ENCODE data around the gene INPP5D. TPM values are rescaled to one million over a fixed set of nuclear protein-coding genes. Genes with fewer than 3 reads are reported as not detected.
A peak's percentile ranks its signal among the peaks of the same experiment; 100 is the strongest.

The INPP5D gene
- total and polyA plus RNA-seq, 4 experiments from 2014 or later: 29.6 to 127 (median 121) TPM

GRCh38 chr2:233105930-233106329 lies 45.8 kb downstream of the INPP5D start:
- Histone ChIP-seq H3K36me3 (ENCODE audit: insufficient read depth, low read length) (no peaks in the 10 kb centered on the region), H3K27me3 (ENCODE audit: insufficient read depth, low read length) (no peaks in the 10 kb centered on the region), H3K4me3 (ENCODE audit: low read length in 2 of 2) (no peak overlapping the region), H3K4me1 (ENCODE audit: insufficient read depth, low read length) (peaks cover 67% of the 10 kb centered on the region), H3K9me3 (ENCODE audit: control insufficient read depth in 1 of 2, low read length in 2 of 2) (no peaks in the 10 kb centered on the region), H3K27ac (ENCODE audit: low read depth, low read length) (no peak overlapping the region)
- Mint-ChIP-seq H3K27ac (peak overlapping the region; percentile 39 to 85 (median 70)), H3K9me3 (no peaks in the 10 kb centered on the region), H3K4me1 (peaks cover 52 to 85% (median 69%) of the 10 kb centered on the region in 4 donors), H3K4me3 (peak overlapping the region in 1 of 8 donors; percentile 52), H3K27me3 (no peaks in the 10 kb centered on the region), H3K36me3 (peaks cover 21 to 38% of the 10 kb centered on the region in 2 donors)
- POLR2A ChIA-PET (ENCODE audit: partially characterized antibody): no interaction called here
- no peak for DNase-seq
- intact Hi-C loops (cut with micrococcal nuclease): no loop called here
- CTCF ChIA-PET (ENCODE audit: partially characterized antibody): interaction anchor here (3.7 kb wide), 1 partner anchor 52 kb away, joined by 24 read pairs; no protein-coding TSS in a partner anchor

DNA sequence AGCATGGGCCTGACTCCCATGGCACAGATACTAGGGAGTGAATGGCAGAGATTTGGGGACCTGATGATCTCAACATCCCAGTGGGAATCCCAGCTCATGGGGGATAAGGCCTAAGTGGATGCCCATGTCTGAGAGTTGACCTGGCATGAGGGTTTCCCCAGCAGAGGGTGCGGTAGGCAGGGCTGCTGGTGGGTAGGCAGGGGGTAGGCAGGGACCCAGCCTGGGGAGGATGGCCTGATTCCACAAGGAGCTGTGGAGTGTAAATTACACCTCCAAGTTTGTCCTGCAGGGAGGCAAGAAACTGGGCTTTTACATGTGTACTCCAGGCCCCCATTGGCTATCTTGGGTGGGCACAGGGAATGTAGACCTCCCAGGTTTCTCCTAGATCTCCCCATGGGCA lies 46.9 kb downstream of the INPP5D start:
- Histone ChIP-seq H3K4me3 (ENCODE audit: low read length in 2 of 2) (no peak overlapping the region), H3K27ac (ENCODE audit: low read depth, low read length) (no peak overlapping the region), H3K27me3 (ENCODE audit: insufficient read depth, low read length) (no peaks in the 10 kb centered on the region), H3K36me3 (ENCODE audit: insufficient read depth, low read length) (no peaks in the 10 kb centered on the region), H3K4me1 (ENCODE audit: insufficient read depth, low read length) (peaks cover 64% of the 10 kb centered on the region), H3K9me3 (ENCODE audit: control insufficient read depth in 1 of 2, low read length in 2 of 2) (no peaks in the 10 kb centered on the region)
- ChIA-PET CTCF (ENCODE audit: partially characterized antibody) (interaction anchor here (1.3 to 3.7 kb wide), 3 partner anchors 26 to 57 kb away, joined by 3 to 24 read pairs (median 3); no protein-coding TSS in a partner anchor), POLR2A (ENCODE audit: partially characterized antibody) (interaction anchor here (0.8 to 1.4 kb wide), 3 partner anchors 31 to 161 kb away, joined by 3 to 4 read pairs (median 3); no protein-coding TSS in a partner anchor)
- Mint-ChIP-seq H3K9me3 (no peaks in the 10 kb centered on the region), H3K4me1 (peaks cover 53 to 87% (median 68%) of the 10 kb centered on the region in 4 donors), H3K36me3 (peaks cover 19 to 35% of the 10 kb centered on the region in 2 donors), H3K4me3 (peak overlapping the region in 2 of 8 donors; percentile 53 to 66), H3K27ac (peak overlapping the region; percentile 32 to 89 (median 77)), H3K27me3 (no peaks in the 10 kb centered on the region)
- intact Hi-C loops (cut with micrococcal nuclease): no loop called here
- no peak for DNase-seq

- H3K4me3 Mint-ChIP-seq: peak overlapping the region in 3 of 8 donors; percentile 29 to 57 (median 45)
- H3K27ac Mint-ChIP-seq: peak overlapping the region in 5 of 7 donors; percentile 67 to 89 (median 81)
- no peak overlapping the region for H3K27ac ChIP-seq (ENCODE audit: low read depth, low read length)
- H3K36me3 Mint-ChIP-seq: peaks cover 16 to 33% of the 10 kb centered on the region in 2 donors
- no peak for DNase-seq
- ChIA-PET CTCF (ENCODE audit: partially characterized antibody) (interaction anchor here (1.3 to 1.4 kb wide), 2 partner anchors 25 to 57 kb away, joined by 3 read pairs; no protein-coding TSS in a partner anchor), POLR2A (ENCODE audit: partially characterized antibody) (interaction anchor here (1.2 to 2.8 kb wide), 3 partner anchors 32 to 160 kb away, joined by 3 to 14 read pairs (median 4); partner anchors contain the start of gene INPP5D)
- no peaks in the 10 kb centered on the region for H3K27me3 Mint-ChIP-seq
- peaks cover 64% of the 10 kb centered on the region for H3K4me1 ChIP-seq (ENCODE audit: insufficient read depth, low read length)
- H3K9me3 ChIP-seq (ENCODE audit: control insufficient read depth in 1 of 2, low read length in 2 of 2): no peaks in the 10 kb centered on the region
- peaks cover 53 to 87% (median 67%) of the 10 kb centered on the region in 4 donors for H3K4me1 Mint-ChIP-seq
- no peaks in the 10 kb centered on the region for H3K27me3 ChIP-seq (ENCODE audit: insufficient read depth, low read length)
- H3K36me3 ChIP-seq (ENCODE audit: insufficient read depth, low read length): no peaks in the 10 kb centered on the region
- no peak overlapping the region for H3K4me3 ChIP-seq (ENCODE audit: low read length in 2 of 2)
- intact Hi-C loops (cut with micrococcal nuclease): no loop called here
- H3K9me3 Mint-ChIP-seq: no peaks in the 10 kb centered on the region
Measured at GRCh38 chr2:233107831-233108300, 47.7 kb downstream of the INPP5D start.

- Mint-ChIP-seq H3K27me3 (no peaks in the 10 kb centered on the region), H3K4me1 (peaks cover 53 to 90% (median 70%) of the 10 kb centered on the region in 4 donors), H3K9me3 (no peaks in the 10 kb centered on the region), H3K4me3 (peak overlapping the region in 5 of 8 donors; percentile 25 to 62 (median 30)), H3K27ac (peak overlapping the region; percentile 67 to 89 (median 81)), H3K36me3 (peaks cover 14 to 35% of the 10 kb centered on the region in 2 donors)
- no peak for DNase-seq
- CTCF ChIA-PET (ENCODE audit: partially characterized antibody): interaction anchor here (1.0 to 1.6 kb wide), 2 partner anchors 26 to 55 kb away, joined by 4 to 9 read pairs; no protein-coding TSS in a partner anchor
- peaks cover 61% of the 10 kb centered on the region for H3K4me1 ChIP-seq (ENCODE audit: insufficient read depth, low read length)
- intact Hi-C loops (cut with micrococcal nuclease): no loop called here
- H3K36me3 ChIP-seq (ENCODE audit: insufficient read depth, low read length): no peaks in the 10 kb centered on the region
- H3K27me3 ChIP-seq (ENCODE audit: insufficient read depth, low read length): no peaks in the 10 kb centered on the region
- H3K4me3 ChIP-seq (ENCODE audit: low read length in 2 of 2): no peak overlapping the region
- no peaks in the 10 kb centered on the region for H3K9me3 ChIP-seq (ENCODE audit: control insufficient read depth in 1 of 2, low read length in 2 of 2)
- POLR2A ChIA-PET (ENCODE audit: partially characterized antibody): interaction anchor here (1.4 to 2.8 kb wide), 2 partner anchors 33 to 48 kb away, joined by 4 to 14 read pairs; partner anchors contain the start of gene INPP5D
- H3K27ac ChIP-seq (ENCODE audit: low read depth, low read length): no peak overlapping the region
Measured at GRCh38 chr2:233108611-233109490, 48.7 kb downstream of the INPP5D start.

DNA sequence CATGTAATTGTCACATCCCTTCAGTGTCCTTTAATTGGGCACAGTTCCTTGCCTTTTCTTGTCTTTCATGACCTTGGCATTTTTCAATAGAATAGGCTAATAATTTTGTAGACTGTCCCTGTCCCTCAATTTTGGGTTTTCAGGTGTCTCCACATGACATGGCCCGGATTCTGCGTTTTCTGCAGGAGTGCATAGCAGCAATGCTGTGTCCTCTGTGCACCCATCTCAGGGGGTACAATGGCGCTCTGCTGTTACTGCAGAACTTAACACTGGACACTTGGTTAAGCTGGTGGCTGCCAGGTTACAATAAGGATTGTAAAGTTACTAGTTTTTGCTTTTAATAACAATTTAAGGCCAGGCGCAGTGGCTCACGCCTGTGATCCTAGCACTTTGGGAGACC lies 51.3 kb downstream of the INPP5D start:
- POLR2A ChIA-PET (ENCODE audit: partially characterized antibody): no interaction called here
- Histone ChIP-seq H3K27me3 (ENCODE audit: insufficient read depth, low read length) (no peaks in the 10 kb centered on the region), H3K27ac (ENCODE audit: low read depth, low read length) (no peak overlapping the region), H3K9me3 (ENCODE audit: control insufficient read depth in 1 of 2, low read length in 2 of 2) (no peaks in the 10 kb centered on the region), H3K4me3 (ENCODE audit: low read length in 2 of 2) (no peak overlapping the region), H3K36me3 (ENCODE audit: insufficient read depth, low read length) (no peaks in the 10 kb centered on the region), H3K4me1 (ENCODE audit: insufficient read depth, low read length) (peaks cover 56% of the 10 kb centered on the region)
- CTCF ChIA-PET (ENCODE audit: partially characterized antibody): interaction anchor here (1.3 kb wide), 1 partner anchor 57 kb away, joined by 3 read pairs; no protein-coding TSS in a partner anchor
- Mint-ChIP-seq H3K27me3 (no peaks in the 10 kb centered on the region), H3K9me3 (peaks cover 0 to 2% (median 0%) of the 10 kb centered on the region in 8 donors), H3K4me1 (peaks cover 45 to 91% (median 69%) of the 10 kb centered on the region in 4 donors), H3K27ac (peak overlapping the region in 2 of 7 donors; percentile 15 to 68), H3K36me3 (peaks cover 7 to 35% of the 10 kb centered on the region in 2 donors), H3K4me3 (no peak overlapping the region)
- intact Hi-C loops (cut with micrococcal nuclease): no loop called here
- no peak for DNase-seq

DNA sequence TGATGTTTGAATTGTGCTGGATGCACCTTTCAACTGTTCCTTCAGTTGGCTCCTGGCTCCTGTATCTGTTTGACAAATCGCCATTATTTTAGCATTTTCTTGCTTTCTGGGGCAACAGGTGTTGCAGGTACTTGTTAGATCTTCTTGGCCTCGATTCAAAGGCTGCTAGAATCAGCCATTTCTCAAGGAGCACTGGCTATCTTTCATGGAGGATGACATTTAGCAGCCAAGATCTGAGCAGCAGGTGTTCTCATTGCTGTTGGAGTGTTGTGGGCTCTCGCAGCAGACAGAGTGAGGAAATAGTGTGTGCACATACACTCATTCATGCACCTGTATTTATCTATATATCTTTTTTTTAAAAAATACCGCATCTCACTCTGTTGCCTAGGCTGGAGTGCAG lies 52.2 kb downstream of the INPP5D start:
- CTCF ChIA-PET (ENCODE audit: partially characterized antibody): interaction anchor here (1.2 to 1.4 kb wide), 3 partner anchors 8 to 58 kb away, joined by 3 to 4 read pairs (median 4); no protein-coding TSS in a partner anchor
- Mint-ChIP-seq H3K27me3 (no peaks in the 10 kb centered on the region), H3K36me3 (peaks cover 7 to 32% of the 10 kb centered on the region in 2 donors), H3K4me1 (peaks cover 43 to 90% (median 67%) of the 10 kb centered on the region in 4 donors), H3K27ac (peak overlapping the region in 5 of 7 donors; percentile 53 to 84 (median 68)), H3K9me3 (peaks cover 0 to 2% (median 0%) of the 10 kb centered on the region in 8 donors), H3K4me3 (peak overlapping the region in 1 of 8 donors; percentile 50)
- peaks cover 47% of the 10 kb centered on the region for H3K4me1 ChIP-seq (ENCODE audit: insufficient read depth, low read length)
- no peaks in the 10 kb centered on the region for H3K27me3 ChIP-seq (ENCODE audit: insufficient read depth, low read length)
- no peaks in the 10 kb centered on the region for H3K36me3 ChIP-seq (ENCODE audit: insufficient read depth, low read length)
- no peaks in the 10 kb centered on the region for H3K9me3 ChIP-seq (ENCODE audit: control insufficient read depth in 1 of 2, low read length in 2 of 2)
- H3K27ac ChIP-seq (ENCODE audit: low read depth, low read length): no peak overlapping the region
- POLR2A ChIA-PET (ENCODE audit: partially characterized antibody): interaction anchor here (1.5 to 2.4 kb wide), 2 partner anchors 10 to 52 kb away, joined by 4 to 10 read pairs; partner anchors contain the start of gene INPP5D
- H3K4me3 ChIP-seq (ENCODE audit: low read length in 2 of 2): no peak overlapping the region
- no peak for DNase-seq
- intact Hi-C loops (cut with micrococcal nuclease): no loop called here
